22Rv1 (cell line): Measurements from ENCODE around the gene GNAL.

Experiments
- CTCF ChIP-seq: fragments of 450-650 bp; IDR thresholded peaks from 2 replicates; pipeline ENCODE4 v1.5.1; 2017; ENCODE audit warnings: mild to moderate bottlenecking
- ZFX ChIP-seq: fragments of 450-650 bp; IDR thresholded peaks from 2 replicates; pipeline ENCODE4 v1.6.1; 2017; ENCODE audit warnings: antibody characterized with exemption, borderline replicate concordance

- no peak for TF ChIP-seq CTCF
- TF ChIP-seq ZFX: no peak
Measured at GRCh38 chr18:11851146-11851805, 162.2 kb downstream of the GNAL start, which contains the start of gene CHMP1B.
